Right atrium auricular region (tissue), 2 donors: ENCODE results near the gene PITRM1. TPM values are rescaled to one million over a fixed set of nuclear protein-coding genes. Genes with fewer than 3 reads are reported as not detected.
A peak's percentile ranks its signal among the peaks of the same experiment; 100 is the strongest.

Experiments
- DNase-seq: peaks from one replicate; pipeline ENCODE4 v3.0.0-alpha.2; 2019; ENCODE audit warnings: low spot score
- H3K27ac ChIP-seq, 2 donors: fragments of 200-600 bp; sonication (generic); 1 replicate in 1 of 2; 2 replicates in 1 of 2; pipeline ENCODE4 v1.5.1; 2016 to 2019
- H3K27me3 ChIP-seq, 2 donors: fragments of 200-600 bp; sonication (generic); one replicate each; pipeline versions ENCODE4 v1.5.1 to v1.6.0; 2017 to 2019
- H3K36me3 ChIP-seq: fragments of 200-600 bp; sonication (generic); one replicate; pipeline ENCODE4 v1.5.1; 2016
- H3K4me1 ChIP-seq, 2 donors: fragments of 200-600 bp; sonication (generic); one replicate each; pipeline versions ENCODE4 v1.5.1 to v1.6.0; 2017 to 2019
- H3K4me3 ChIP-seq, 2 donors: fragments of 200-600 bp; sonication (generic); 1 replicate in 1 of 2; 2 replicates in 1 of 2; pipeline ENCODE4 v1.5.1; 2017 to 2019; ENCODE audit warnings: mild to moderate bottlenecking in 1 of 2, moderate library complexity in 1 of 2
- H3K9me3 ChIP-seq, 2 donors: fragments of 200-600 bp; sonication (generic); one replicate each; pipeline ENCODE4 v1.5.1; 2019
- CTCF ChIP-seq, 2 donors: fragments of 200-600 bp; sonication (generic); IDR thresholded peaks; one replicate each; pipeline ENCODE4 v1.5.1; 2019; ENCODE audit warnings: antibody characterized with exemption in 2 of 2
- total RNA-seq, 2 donors: library from RNA; depleted of rRNA; stranded (reverse); fragments of >200 nt; gene quantifications; one replicate each; pipeline ENCODE4 v1.1.0, GENCODE V29; 2016

The PITRM1 gene
- total RNA-seq, 2 donors from 2014 or later, result 68.3 to 89.6 TPM

DNA sequence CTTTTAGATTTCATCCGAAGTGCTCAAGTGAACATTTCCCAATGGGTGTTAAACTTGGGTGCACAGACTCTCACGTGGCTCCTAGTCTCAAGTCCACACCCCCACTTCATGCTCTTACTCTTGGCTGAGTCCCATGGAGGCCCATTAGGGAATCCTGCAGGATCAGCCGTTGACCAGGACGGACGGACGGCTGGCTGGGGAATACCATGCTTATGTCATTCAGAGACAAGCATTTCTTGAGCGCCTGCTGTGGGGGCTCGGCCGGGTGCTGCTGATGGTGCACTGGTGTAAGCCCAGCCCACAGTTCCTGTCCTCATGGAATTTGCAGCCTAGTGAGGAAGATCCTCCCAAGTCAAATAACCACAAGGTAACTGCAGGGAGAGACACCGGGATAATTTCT is 44.7 kb downstream of the PITRM1 start:
- Histone ChIP-seq H3K4me1 (peaks cover 0 to 29% of the 10 kb centered on the region in 2 donors), H3K27me3 (no peaks in the 10 kb centered on the region), H3K27ac (no peak overlapping the region), H3K9me3 (no peaks in the 10 kb centered on the region), H3K4me3 (no peak overlapping the region), H3K36me3 (peaks cover 35% of the 10 kb centered on the region)
- no peak for TF ChIP-seq CTCF (IDR thresholded peaks at IDR 0.05)
- no peak for DNase-seq

DNA sequence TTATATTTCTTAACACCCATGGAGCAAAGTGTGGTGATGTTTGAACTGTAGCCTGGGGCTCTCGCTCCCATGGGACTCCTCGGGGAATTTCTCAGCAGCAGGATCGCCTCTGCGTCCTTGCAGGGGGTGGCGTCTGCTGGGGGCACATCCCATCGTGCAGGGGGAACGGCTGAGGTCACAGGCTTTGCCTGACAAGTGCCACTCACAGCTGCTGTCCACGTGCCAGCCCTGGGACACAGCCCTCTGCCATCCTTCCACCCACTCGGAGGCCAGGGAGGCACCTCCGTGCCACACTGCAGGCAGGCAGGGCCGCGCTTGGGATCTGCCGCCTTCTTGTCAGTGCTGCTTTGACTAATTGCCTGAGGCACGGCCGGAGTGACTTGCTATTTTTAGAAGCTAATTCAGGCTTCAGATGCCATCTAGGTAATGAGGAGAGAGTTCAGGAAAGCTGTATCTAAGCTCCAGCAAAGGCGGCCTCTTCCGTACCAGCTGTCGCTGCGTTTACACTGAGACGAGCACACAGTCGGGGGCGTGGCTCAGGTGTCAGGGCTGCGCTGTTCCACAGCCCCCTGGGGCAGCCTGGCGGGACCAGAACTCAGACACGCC is 45.7 kb downstream of the PITRM1 start:
- no peak for DNase-seq
- no peak overlapping the region for H3K4me3 ChIP-seq
- TF ChIP-seq CTCF (IDR thresholded peaks at IDR 0.05), result no peak
- no peaks in the 10 kb centered on the region for H3K9me3 ChIP-seq
- peaks cover 0 to 29% of the 10 kb centered on the region in 2 donors for H3K4me1 ChIP-seq
- H3K36me3 ChIP-seq, result peaks cover 35% of the 10 kb centered on the region
- H3K27ac ChIP-seq, result peak overlapping the region; percentile 48 to 64
- no peaks in the 10 kb centered on the region for H3K27me3 ChIP-seq

GRCh38 chr10:3126249-3126648 is 46.3 kb downstream of the PITRM1 start:
- H3K36me3 ChIP-seq, result peaks cover 34% of the 10 kb centered on the region
- H3K9me3 ChIP-seq, result no peaks in the 10 kb centered on the region
- no peak for DNase-seq
- H3K27me3 ChIP-seq, result no peaks in the 10 kb centered on the region
- peak overlapping the region; percentile 48 to 64 for H3K27ac ChIP-seq
- peaks cover 0 to 29% of the 10 kb centered on the region in 2 donors for H3K4me1 ChIP-seq
- no peak for TF ChIP-seq CTCF (IDR thresholded peaks at IDR 0.05)
- H3K4me3 ChIP-seq, result no peak overlapping the region

DNA sequence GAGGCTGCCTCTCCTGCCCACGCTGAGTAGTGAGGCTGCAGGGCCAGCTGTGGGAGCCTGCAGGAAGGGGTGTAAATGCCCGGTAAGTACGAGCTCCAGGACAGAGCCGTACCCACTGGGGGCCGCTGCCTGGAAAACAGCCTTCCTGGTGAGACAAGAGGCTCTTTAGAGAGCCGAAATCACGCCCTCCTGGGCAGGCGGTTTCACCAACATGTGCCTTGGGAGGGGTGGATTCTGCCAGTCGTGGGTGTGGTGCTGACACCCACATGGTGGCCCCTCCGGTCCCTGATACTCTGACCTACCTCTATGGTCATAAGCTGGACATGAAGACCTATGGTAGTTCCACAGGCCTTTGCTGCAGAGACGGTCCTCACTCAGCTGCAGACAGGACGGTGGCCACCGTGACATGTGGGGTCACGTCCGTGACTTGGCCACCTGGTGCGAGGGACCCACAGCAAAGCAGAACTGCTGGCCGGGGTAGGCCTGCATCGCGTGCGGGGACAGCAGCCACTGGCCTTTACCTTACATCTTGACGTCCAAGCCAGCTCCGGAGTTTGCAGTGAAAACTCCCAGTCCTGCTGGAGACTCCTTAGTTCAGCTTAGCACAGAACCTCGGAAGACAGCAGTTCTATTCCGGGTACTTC is 46.9 kb downstream of the PITRM1 start:
- TF ChIP-seq CTCF (IDR thresholded peaks at IDR 0.05), result no peak
- Histone ChIP-seq H3K27ac (no peak overlapping the region), H3K4me1 (peaks cover 0 to 29% of the 10 kb centered on the region in 2 donors), H3K27me3 (no peaks in the 10 kb centered on the region), H3K9me3 (no peaks in the 10 kb centered on the region), H3K36me3 (peaks cover 34% of the 10 kb centered on the region), H3K4me3 (no peak overlapping the region)
- DNase-seq, result no peak

DNA sequence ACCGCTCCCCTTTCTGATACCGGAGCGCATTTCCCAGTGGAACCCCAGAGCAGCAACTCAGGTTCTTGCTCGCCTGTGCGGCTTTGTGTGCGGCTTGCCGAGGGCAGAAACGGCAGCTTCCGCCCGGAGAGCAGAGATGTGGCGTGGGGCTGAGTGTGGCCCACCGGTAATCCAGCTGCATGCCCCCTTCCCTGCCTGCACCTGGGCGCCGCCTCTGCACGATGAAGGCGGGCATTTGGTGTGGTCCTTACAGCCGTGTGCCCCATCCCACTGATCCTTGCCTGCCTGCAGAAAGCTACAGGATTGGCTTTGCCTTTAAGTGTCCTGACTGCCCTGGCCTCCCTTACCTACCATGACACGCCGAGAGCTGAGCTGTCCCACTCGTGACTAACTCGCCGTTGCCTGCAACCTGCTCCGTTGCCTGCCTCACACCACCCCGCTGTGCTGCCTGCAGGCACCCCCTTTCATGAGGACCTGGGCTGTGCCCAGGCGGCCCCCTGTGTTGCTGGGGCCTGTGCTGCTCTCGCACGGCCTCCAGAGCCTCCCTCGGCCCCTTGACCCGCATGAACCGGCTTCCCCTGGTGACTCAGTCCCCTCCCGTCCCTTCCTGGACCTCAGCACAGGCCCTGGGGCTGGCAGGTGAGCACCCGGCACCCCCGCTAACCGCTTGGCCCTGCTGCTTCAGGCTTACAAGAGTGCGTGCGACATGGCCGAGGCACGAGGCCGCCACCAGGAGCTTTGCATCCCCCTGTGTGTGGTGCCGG is 48.0 kb downstream of the PITRM1 start:
- H3K27ac ChIP-seq, result no peak overlapping the region
- H3K27me3 ChIP-seq, result no peaks in the 10 kb centered on the region
- H3K36me3 ChIP-seq, result peaks cover 26% of the 10 kb centered on the region
- no peak for TF ChIP-seq CTCF (IDR thresholded peaks at IDR 0.05)
- H3K9me3 ChIP-seq, result no peaks in the 10 kb centered on the region
- no peak overlapping the region for H3K4me3 ChIP-seq
- DNase-seq, result no peak
- H3K4me1 ChIP-seq, result peaks cover 0 to 29% of the 10 kb centered on the region in 2 donors
